HepG2 (cell line): ENCODE measurements around the gene PAK1. TPM values are rescaled to one million over a fixed set of nuclear protein-coding genes. Genes with fewer than 3 reads are reported as not detected.

ENCODE experiments used
- ATAC-seq: fragments of 200-7000 bp; cut with Tn5 transposase; 3 replicates; pipeline ENCODE4 v1.9.1; 2020; ENCODE audit warnings: mild to moderate bottlenecking, moderate library complexity
- BruUV-seq: library from RNA; stranded (reverse); fragments of 400-500 nt; replicated peaks from 2 replicates; lab custom pipeline; 2021; lab: Mats Ljungman, UMichigan
- CTCF ChIA-PET: fragments of 300-600 bp; formaldehyde crosslinking; extraction: SDS; loops from one replicate; lab custom pipeline; 2021; ENCODE audit warnings: low total read pairs, inconsistent platforms, low intra/inter-chr PET ratio; lab: Yijun Ruan, JAX
- POLR2A ChIA-PET: fragments of 350-600 bp; sonication (Branson Sonifier 250); formaldehyde crosslinking; loops from one replicate; lab custom pipeline; 2020; ENCODE audit warnings: antibody characterized with exemption, inconsistent platforms; lab: Yijun Ruan, JAX
- DNase-seq: peaks from one replicate; pipeline ENCODE4 v3.0.0-alpha.2; 2015; ENCODE audit warnings: low spot score
- FAIRE-seq: peaks from 3 replicates; lab custom pipeline; 2011; peaks lifted over from hg19 to GRCh38; lab: Jason Lieb, UNC
- H2AFZ ChIP-seq: one replicate; pipeline ENCODE4 v1.6.1; 2011; ENCODE audit warnings: low read length, inconsistent platforms
- H3K27ac ChIP-seq: fragments of 300-600 bp; 3 replicates; pipeline ENCODE4 v1.8.0; 2011; ENCODE audit warnings: mixed run types, mild to moderate bottlenecking, mixed read lengths, low read length, inconsistent platforms; ENCODE audit not compliant: insufficient read depth; ENCODE audit errors: extremely low read length
- H3K27me3 ChIP-seq, 2 experiments: fragments of 200-600 bp in 1 of 2; 2 replicates in 1 of 2; 3 replicates in 1 of 2; pipeline versions ENCODE4 v1.6.0 to v1.8.0; 2011; ENCODE audit warnings: low read length in 2 of 2, mild to moderate bottlenecking in 2 of 2, moderate library complexity in 2 of 2, inconsistent platforms in 1 of 2; ENCODE audit not compliant: insufficient read depth in 2 of 2, control insufficient read depth in 1 of 2
- H3K36me3 ChIP-seq, 2 experiments: fragments of 200-600 bp in 1 of 2; replicated peaks in 1 of 2; 2 replicates in 1 of 2; 3 replicates in 1 of 2; pipeline versions ENCODE4 v1.5.1 to v1.8.0; 2011; ENCODE audit warnings: low read length in 2 of 2, inconsistent platforms in 1 of 2; ENCODE audit not compliant: insufficient read depth in 2 of 2, control insufficient read depth in 1 of 2
- H3K4me1 ChIP-seq: 2 replicates; pipeline ENCODE4 v1.5.1; 2012; ENCODE audit warnings: low read length, inconsistent platforms; ENCODE audit not compliant: insufficient read depth
- H3K4me2 ChIP-seq: 2 replicates; pipeline ENCODE4 v1.6.0; 2011; ENCODE audit warnings: low read depth, low read length, inconsistent platforms
- H3K4me3 ChIP-seq, 3 experiments: fragments of 200-600 bp in 1 of 3; sonication (generic), shearing (Covaris generic) in 1 of 3; replicated peaks in 1 of 3; 2 replicates each; pipeline ENCODE4 v1.5.1; 2011 to 2016; ENCODE audit warnings: low read length in 3 of 3, inconsistent platforms in 2 of 3, low read depth in 2 of 3, mild to moderate bottlenecking in 2 of 3, control low read depth in 1 of 3, mixed read lengths in 1 of 3; ENCODE audit not compliant: insufficient read depth in 1 of 3
- H3K79me2 ChIP-seq: one replicate; pipeline ENCODE4 v1.6.1; 2011; ENCODE audit warnings: low read length, inconsistent platforms; ENCODE audit not compliant: insufficient read depth
- H3K9ac ChIP-seq: 2 replicates; pipeline ENCODE4 v1.6.0; 2011; ENCODE audit warnings: mild to moderate bottlenecking, low read depth, low read length, inconsistent platforms; ENCODE audit not compliant: insufficient read depth
- H3K9me3 ChIP-seq: 2 replicates; pipeline ENCODE4 v1.5.1; 2012; ENCODE audit warnings: mild to moderate bottlenecking, low read length
- H4K20me1 ChIP-seq: 2 replicates; pipeline ENCODE4 v1.6.0; 2011; ENCODE audit warnings: inconsistent platforms, mild to moderate bottlenecking, low read length, moderate library complexity; ENCODE audit not compliant: insufficient read depth
- ERF ChIP-seq: IDR thresholded peaks from 2 replicates; pipeline ENCODE4 v1.6.1; 2018; ENCODE audit warnings: missing biosample characterization, missing genetic modification reagents
- EZH2 ChIP-seq: conservative IDR thresholded peaks from 2 replicates; pipeline ENCODE4 v1.6.1; 2012; ENCODE audit warnings: mild to moderate bottlenecking, low read depth, low read length, moderate library complexity
- GABPA ChIP-seq, 2 experiments: IDR thresholded peaks; 2 replicates each; pipeline ENCODE4 v1.6.1; 2011 to 2016; ENCODE audit warnings: low read depth in 2 of 2, low read length in 1 of 2, missing biosample characterization in 1 of 2, missing genetic modification characterization in 1 of 2
- GPBP1L1 ChIP-seq: sonication (generic); formaldehyde crosslinking; IDR thresholded peaks from 2 replicates; pipeline ENCODE4 v1.5.0; 2020; ENCODE audit warnings: mild to moderate bottlenecking, missing genetic modification reagents
- MAFK ChIP-seq, 2 experiments: IDR thresholded peaks in 1 of 2; conservative IDR thresholded peaks in 1 of 2; 2 replicates each; pipeline ENCODE4 v1.6.1; 2011; ENCODE audit warnings: improper control_type of control experiment in 2 of 2, low read length in 2 of 2
- NFE2L2 ChIP-seq: fragments of 150-350 bp; IDR thresholded peaks from 2 replicates; pipeline ENCODE4 v1.6.1; 2014; ENCODE audit warnings: low read length
- PCBP2 ChIP-seq: fragments of 200-400 bp; formaldehyde crosslinking; optimal IDR thresholded peaks from 2 replicates; pipeline ENCODE3; 2018; ENCODE audit warnings: low read length, low read depth; ENCODE audit not compliant: poor library complexity, severe bottlenecking
- PRDM10 ChIP-seq: sonication (generic); formaldehyde crosslinking; IDR thresholded peaks from 2 replicates; pipeline ENCODE4 v1.4.0; 2020; ENCODE audit warnings: low read depth, missing genetic modification reagents
- RFXANK ChIP-seq: IDR thresholded peaks from 2 replicates; pipeline ENCODE4 v1.6.1; 2016
- TOE1 ChIP-seq: sonication (generic); formaldehyde crosslinking; IDR thresholded peaks from 2 replicates; pipeline ENCODE4 v1.4.0; 2020; ENCODE audit warnings: mild to moderate bottlenecking, missing genetic modification reagents
- XRCC5 ChIP-seq: fragments of 200-400 bp; formaldehyde crosslinking; optimal IDR thresholded peaks from 2 replicates; pipeline ENCODE3; 2017; ENCODE audit warnings: mild to moderate bottlenecking, low read length
- ZNF280B ChIP-seq: sonication (generic); formaldehyde crosslinking; IDR thresholded peaks from 2 replicates; pipeline ENCODE4 v1.5.0; 2020; ENCODE audit warnings: missing genetic modification reagents, mild to moderate bottlenecking, borderline replicate concordance
- ZNF451 ChIP-seq: sonication (generic); formaldehyde crosslinking; IDR thresholded peaks from 2 replicates; pipeline ENCODE4 v1.5.0; 2020; ENCODE audit warnings: mild to moderate bottlenecking, missing genetic modification reagents
- ZSCAN30 ChIP-seq: sonication (generic); formaldehyde crosslinking; IDR thresholded peaks from 2 replicates; pipeline ENCODE4 v1.5.0; 2020; ENCODE audit warnings: mild to moderate bottlenecking, missing genetic modification reagents
- WGBS: methylation state at CpG from one replicate; pipeline ENCODE4 v1.1.6; 2017; ENCODE audit warnings: low lambda C conversion rate; 5-methylcytosine and 5-hydroxymethylcytosine counted together
- in situ Hi-C: cut with HindIII; loops from 2 replicates; pipeline ENCODE4 v1.10.0; 2017; ENCODE audit warnings: low pct_unique_long_range_greater_than_20kb; ENCODE audit not compliant: extremely low pct_ligation_motif_present
- intact Hi-C: fragments of 100-400 bp; cut with micrococcal nuclease; formaldehyde crosslinking; loops from one replicate; pipeline ENCODE4 v1.10.0; 2022; ENCODE audit not compliant: unreplicated experiment
- polyA plus RNA-seq, 8 experiments: library from polyadenylated mRNA; depleted of rRNA in 3 of 8; stranded (reverse) in 7 of 8; unstranded in 1 of 8; fragments of >200 nt; fragmentation: Illumina TruSeq in 4 of 8; extraction: Trizol in 4 of 8; gene quantifications; 2 replicates each; pipeline versions ENCODE4 v1.2.1 to v1.2.3, GENCODE V29; 2011 to 2016; ENCODE audit warnings: low read depth in 4 of 8, missing spikeins in 1 of 8, mixed read lengths in 1 of 8; ENCODE audit not compliant: insufficient read depth in 1 of 8
- total RNA-seq, 5 experiments: library from RNA; depleted of rRNA; stranded (reverse); fragments of >200 nt; fragmentation: Illumina TruSeq; extraction: Trizol; gene quantifications; 2 replicates each; pipeline ENCODE4 v1.2.3, GENCODE V29; 2016; ENCODE audit warnings: low read depth in 1 of 5

The PAK1 gene
- total and polyA plus RNA-seq, 2 of the 13 experiments (the other 11 are each of a cell fraction or from before 2014, with no cell fraction given), result 1.5 to 4.3 TPM

- Histone ChIP-seq H3K27ac (no peak overlapping the region), H3K27me3 (no peaks in the 10 kb centered on the region; a peak in 2 of 5 replicates), H3K36me3 (no peaks in the 10 kb centered on the region), H3K4me2 (no peak overlapping the region), H3K9me3 (no peaks in the 10 kb centered on the region), H3K4me3 (no peak overlapping the region), H2AFZ (no peak overlapping the region), H3K79me2 (no peaks in the 10 kb centered on the region), H3K9ac (no peak overlapping the region), H3K4me1 (no peaks in the 10 kb centered on the region), H4K20me1 (no peaks in the 10 kb centered on the region)
- in situ Hi-C loops, result no loop called here
- CTCF ChIA-PET, result no interaction called here
- DNase-seq (no peak), FAIRE-seq (no peak), ATAC-seq (no peak)
- intact Hi-C loops, result no loop called here
- no TSS peak for BruUV-seq
- no peak for TF ChIP-seq EZH2
- no peak for TF ChIP-seq ZSCAN30 (CRISPR knock-in tag)
- no peak for TF ChIP-seq RFXANK (CRISPR knock-in tag)
- no peak for TF ChIP-seq TOE1 (CRISPR knock-in tag)
- TF ChIP-seq ZNF451 (CRISPR knock-in tag), result no peak
- no peak for TF ChIP-seq NFE2L2
- TF ChIP-seq PRDM10, result no peak
- TF ChIP-seq PCBP2, result no peak
- TF ChIP-seq ZNF280B (CRISPR knock-in tag), result no peak
- no peak for TF ChIP-seq MAFK (conservative IDR thresholded peaks at IDR 0.05 in 1 of 2, IDR thresholded peaks at IDR 0.05 in 1 of 2; ENCODE audit: low read length in 2 of 2)
- TF ChIP-seq GABPA (IDR thresholded peaks at IDR 0.05; ENCODE audit: low read depth, low read length), result no peak
- TF ChIP-seq GABPA (CRISPR knock-in tag; IDR thresholded peaks at IDR 0.05; ENCODE audit: low read depth), result no peak
- TF ChIP-seq GPBP1L1 (CRISPR knock-in tag), result no peak
- TF ChIP-seq ERF (CRISPR knock-in tag), result no peak
- no peak for TF ChIP-seq XRCC5
- POLR2A ChIA-PET, result no interaction called here
- 26% methylated on average over 2 of the region's 2 CpGs for WGBS
Observed at GRCh38 chr11:77501758-77502157, 27.9 kb upstream of the PAK1 start.
